GM21529 (cell line): ENCODE results near the gene CSF3.

Experiments
- ATAC-seq: cut with Tn5 transposase; IDR thresholded peaks from one replicate; pipeline ENCODE4 v1.9.1; 2021; ENCODE audit not compliant: unreplicated experiment

The CSF3 gene, protein sequence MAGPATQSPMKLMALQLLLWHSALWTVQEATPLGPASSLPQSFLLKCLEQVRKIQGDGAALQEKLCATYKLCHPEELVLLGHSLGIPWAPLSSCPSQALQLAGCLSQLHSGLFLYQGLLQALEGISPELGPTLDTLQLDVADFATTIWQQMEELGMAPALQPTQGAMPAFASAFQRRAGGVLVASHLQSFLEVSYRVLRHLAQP

DNA sequence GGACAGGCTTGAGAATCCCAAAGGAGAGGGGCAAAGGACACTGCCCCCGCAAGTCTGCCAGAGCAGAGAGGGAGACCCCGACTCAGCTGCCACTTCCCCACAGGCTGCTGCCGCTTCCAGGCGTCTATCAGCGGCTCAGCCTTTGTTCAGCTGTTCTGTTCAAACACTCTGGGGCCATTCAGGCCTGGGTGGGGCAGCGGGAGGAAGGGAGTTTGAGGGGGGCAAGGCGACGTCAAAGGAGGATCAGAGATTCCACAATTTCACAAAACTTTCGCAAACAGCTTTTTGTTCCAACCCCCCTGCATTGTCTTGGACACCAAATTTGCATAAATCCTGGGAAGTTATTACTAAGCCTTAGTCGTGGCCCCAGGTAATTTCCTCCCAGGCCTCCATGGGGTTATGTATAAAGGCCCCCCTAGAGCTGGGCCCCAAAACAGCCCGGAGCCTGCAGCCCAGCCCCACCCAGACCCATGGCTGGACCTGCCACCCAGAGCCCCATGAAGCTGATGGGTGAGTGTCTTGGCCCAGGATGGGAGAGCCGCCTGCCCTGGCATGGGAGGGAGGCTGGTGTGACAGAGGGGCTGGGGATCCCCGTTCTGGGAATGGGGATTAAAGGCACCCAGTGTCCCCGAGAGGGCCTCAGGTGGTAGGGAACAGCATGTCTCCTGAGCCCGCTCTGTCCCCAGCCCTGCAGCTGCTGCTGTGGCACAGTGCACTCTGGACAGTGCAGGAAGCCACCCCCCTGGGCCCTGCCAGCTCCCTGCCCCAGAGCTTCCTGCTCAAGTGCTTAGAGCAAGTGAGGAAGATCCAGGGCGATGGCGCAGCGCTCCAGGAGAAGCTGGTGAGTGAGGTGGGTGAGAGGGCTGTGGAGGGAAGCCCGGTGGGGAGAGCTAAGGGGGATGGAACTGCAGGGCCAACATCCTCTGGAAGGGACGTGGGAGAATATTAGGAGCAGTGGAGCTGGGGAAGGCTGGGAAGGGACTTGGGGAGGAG, at the start of gene CSF3:
Gene CSF3 (plus strand): TSS at position 436 of the 993 bp plus-strand sequence. CDS start 35 bp downstream, at position 471.
- no peak for ATAC-seq

DNA sequence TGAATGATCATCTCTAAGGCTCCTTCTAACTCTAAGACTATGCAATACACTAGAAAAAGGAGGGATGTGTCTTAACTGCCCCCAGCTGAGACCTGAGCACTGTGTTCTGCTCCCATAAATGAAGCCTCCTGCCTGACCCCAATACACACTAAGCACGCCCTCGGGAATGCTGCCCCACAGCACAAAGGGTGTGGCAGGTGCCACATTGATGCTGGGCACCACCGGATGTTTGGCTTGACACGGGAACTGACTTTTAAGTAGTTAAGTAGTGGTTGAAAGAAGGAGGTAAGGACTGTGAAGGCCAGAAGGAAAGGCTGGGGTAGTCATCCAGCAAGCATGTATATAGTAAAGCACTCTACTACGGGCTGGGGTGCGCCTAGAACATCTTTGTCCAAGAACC, 48.5 kb upstream of the CSF3 start:
- ATAC-seq, result no peak

DNA sequence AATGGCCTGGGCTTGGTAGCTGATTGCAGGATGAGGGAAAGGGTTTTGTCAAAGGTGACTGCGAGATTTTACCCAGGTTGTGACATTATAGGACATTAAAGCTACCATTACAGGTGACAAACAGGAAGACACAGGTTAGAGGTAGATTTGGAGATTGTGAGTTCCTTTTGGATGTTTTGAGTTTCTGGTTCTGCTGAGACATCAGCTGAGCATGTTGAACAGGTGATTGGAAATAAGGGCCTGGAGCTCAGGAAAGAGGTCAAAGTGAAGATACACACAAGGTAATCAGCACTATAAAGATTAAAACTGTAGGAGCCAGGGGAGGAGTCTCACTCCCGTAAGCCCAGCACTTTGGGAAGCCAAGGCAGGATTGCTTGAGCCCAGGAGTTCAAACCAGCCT, 46.5 kb upstream of the CSF3 start:
- ATAC-seq, result no peak

DNA sequence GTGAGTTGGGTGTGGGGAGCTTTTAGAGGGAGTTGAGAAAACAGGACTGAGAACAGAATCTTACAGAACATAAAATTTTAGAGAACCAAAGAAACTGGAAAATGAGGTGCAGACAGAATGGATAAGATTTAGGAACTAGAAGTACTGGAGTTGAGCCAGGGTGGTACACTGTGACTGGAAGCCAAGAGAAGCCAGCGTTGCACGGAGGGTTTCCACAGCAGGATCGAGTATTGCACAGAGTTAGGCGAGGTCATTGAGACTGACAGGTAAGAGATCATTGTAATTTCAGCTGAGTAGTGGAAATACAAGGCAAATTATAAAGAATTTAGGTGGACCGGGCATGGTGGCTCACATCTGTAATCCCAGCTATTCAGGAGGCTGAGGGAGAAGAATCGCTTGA, 45.9 kb upstream of the CSF3 start:
- no peak for ATAC-seq

DNA sequence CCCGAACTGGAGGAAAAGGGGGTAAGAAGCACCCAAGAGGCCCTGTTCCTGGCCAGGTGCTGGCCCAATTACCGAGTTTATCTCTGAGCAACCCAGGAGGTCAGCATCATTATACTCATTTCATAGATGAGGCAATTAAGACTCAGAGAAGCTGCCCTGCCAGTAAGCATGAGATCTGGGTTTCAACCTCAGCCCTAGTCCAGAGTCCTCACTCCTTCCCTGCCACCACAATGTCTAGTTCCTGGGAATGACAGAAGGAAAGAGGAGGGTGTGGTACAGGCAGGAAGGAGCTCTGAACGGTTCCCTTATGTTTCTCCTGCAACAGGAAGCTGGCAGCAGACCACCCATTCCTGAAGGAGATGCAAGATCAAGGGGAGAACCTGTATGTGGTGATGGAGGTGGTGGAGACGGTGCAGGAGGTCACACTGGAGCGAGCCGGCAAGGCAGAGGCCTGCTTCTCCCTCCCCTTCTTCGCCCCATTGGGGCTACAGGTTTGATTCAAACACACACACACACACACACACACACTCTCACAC, 45.0 kb upstream of the CSF3 start:
- no peak for ATAC-seq

DNA sequence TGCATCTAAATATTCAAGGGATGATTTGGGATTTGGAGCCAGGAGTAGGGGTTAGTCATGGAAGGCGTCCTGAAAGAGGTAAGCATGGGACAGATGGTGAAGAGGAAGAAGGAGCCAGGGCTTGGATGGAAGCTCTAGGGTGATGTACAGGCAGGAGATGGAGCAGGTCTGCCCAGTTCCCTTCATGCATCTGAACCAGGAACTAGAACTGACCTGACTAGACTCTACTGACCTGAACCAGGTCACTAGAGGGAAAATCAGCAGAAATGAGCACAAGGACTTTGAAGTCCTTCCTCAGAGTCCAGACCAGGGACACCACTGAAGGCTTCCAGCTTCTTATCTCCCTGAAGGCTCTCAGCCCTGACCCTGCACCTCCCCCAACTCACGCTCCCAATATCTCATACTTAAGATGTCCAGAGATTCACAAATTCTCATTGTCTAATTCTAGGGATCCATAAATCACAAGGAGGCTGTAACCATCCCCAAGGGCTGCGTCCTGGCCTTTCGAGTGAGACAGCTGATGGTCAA, 44.1 kb upstream of the CSF3 start:
- ATAC-seq, result no peak

DNA sequence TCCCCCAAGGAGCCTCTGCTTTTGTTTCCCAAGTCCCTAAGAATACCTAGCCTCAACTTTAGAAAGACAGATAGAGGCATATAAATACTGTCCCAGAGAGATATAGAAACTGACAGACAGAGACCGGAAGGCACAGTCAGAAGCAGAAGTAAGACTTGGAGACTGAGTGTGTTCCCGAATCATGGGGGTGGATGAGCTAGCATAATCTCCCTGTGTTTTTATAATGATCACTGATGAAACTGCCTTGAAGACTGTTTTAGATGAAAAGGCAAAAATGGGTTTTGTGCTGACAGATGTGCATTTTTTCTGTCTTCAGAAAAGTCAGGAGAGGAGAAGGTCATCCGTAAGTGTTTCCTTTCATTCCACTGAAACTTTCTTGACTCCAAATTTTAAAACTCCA, 43.0 kb upstream of the CSF3 start:
- ATAC-seq, result no peak

DNA sequence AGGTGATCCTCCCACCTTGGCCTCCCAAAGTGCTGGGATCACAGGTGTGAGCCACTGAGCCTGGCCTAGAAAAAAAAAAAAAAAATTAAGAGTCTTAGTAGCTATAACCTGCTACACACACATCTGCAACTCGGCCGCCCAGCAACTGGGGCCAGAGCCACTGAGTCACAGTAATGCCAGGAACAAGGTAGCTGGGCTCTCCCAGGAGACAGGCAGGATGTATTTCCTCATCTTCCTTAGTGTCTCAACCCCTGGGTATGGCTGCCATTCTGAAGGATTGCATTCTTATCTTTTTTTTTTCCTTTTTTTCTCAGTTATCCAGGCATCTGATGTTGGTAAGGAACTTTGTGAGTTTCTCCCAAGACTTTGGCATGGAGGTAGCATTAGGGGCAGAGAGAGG, 41.7 kb upstream of the CSF3 start:
- no peak for ATAC-seq

DNA sequence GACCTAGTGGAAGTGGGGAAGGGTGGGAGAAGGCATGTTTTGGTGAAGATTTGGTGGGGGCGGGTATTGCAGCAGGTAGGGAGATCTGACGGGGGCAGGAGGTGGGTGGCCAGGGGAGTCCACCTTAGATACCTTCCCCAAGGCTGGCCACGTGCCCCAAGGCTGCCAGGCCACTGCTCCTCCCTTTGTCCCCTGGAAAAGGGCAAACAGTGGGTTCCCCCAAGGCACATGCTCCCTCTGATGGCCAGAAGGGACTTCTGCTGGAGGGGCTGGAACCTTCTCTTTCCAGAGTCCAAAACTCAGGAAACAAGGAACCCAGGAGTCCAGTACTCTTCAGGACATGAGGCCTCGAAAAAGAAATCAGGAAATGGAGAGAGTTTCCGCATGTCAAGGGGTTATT, 40.8 kb upstream of the CSF3 start:
- no peak for ATAC-seq

DNA sequence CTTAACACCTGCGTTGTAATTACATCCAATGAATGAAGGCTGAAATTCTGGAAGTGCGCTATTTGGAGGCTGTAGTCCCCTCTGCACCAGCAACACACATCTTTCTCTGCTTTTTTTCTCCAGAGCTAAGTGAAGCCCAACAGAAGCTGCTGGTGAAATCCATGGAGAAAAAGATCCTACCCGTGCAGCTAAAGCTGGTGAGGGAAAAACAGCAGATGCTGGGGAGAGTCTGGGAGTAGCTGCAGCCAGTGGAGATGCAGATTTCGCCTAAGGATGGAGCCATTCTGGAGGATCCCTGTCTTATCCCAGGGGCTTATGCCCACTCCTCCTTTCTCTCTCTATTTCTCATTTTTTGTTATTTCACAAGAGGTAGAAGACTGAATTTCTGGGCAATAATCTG, 39.4 kb upstream of the CSF3 start:
- ATAC-seq, result no peak

DNA sequence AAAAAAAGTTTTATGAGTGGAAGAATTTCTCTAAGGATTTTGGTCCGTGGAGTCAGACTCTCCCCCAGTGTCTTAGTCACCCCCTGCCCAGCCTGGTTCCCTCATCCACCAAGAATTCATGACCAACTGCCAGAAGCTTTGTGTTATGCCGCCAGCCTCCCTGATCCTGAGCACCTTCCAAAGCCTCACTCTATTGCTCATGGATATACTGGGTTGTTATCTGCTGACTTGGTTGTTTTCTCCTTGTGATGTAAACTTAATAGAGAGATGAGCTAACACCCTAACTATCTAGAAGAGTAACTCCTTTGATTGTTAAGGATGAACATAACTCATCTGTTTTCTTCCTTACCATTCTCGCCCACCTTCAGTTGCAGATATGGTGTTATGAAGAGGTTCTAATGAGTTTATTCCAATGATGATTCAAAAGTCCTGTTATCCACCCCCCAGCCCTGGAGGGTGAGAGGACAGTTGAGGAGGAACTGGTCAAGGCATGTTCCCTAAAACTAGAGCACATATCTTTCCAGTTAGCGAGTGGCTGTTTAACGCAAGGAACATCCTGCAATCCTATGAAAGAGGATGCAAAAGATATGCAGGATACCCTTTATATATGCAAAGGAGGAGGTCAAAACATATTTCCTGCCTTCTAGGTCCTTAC, 36.1 kb upstream of the CSF3 start:
- no peak for ATAC-seq

DNA sequence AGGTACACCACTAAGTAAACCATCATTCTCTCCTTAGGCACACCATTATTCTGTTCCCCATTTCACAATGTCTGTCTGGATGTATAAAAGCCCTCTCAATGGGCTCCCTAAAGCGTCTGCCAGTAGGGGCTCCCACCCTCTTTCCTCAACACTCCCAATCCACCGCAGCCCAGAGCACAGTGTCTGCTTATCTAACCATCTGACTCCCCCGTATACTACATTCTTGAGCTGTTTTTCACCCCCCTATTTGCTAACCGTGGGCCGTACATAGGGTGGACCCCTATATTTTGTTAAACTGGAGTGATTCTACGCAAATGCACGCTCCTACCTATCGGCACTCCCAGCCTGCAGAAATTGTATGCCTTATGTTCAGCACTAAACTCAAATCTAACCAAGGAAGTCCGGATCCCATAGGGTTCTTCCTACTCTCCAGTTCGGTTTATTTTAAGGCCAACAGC, 35.3 kb upstream of the CSF3 start:
- peak; percentile 11 for ATAC-seq

DNA sequence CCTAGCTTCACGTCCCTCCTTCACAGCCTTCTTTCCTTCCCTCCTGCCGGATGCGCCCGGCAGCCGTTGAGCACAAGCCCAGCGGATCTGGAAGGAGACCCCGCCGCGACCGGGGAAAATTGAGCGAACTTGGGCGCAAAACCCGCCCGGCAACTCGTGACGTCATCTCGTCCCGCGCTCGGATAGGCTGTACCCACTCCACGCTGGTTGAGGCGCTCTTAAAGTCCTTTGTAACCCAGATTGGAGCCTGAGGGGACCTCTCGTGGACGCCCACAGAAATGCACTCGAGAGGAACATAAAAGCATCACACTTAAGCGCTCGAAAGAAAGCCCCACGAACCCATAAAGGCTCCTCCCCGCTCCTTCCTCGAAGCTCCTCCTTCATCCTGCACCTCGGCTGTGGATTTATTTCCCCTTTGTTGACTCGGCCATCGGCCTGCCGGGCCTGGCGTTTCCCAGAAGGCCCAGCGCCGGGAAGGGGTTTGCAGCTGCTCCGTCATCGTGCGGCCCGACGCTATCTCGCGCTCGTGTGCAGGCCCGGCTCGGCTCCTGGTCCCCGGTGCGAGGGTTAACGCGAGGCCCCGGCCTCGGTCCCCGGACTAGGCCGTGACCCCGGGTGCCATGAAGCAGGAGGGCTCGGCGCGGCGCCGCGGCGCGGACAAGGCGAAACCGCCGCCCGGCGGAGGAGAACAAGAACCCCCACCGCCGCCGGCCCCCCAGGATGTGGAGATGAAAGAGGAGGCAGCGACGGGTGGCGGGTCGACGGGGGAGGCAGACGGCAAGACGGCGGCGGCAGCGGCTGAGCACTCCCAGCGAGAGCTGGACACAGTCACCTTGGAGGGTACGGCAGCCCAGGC, 34.7 kb upstream of the CSF3 start, which contains the start of gene PSMD3:
Gene PSMD3 (plus strand): TSS at position 457 of the 856 bp plus-strand sequence. CDS start 164 bp downstream, at position 621.
- ATAC-seq, result peak; percentile 93

DNA sequence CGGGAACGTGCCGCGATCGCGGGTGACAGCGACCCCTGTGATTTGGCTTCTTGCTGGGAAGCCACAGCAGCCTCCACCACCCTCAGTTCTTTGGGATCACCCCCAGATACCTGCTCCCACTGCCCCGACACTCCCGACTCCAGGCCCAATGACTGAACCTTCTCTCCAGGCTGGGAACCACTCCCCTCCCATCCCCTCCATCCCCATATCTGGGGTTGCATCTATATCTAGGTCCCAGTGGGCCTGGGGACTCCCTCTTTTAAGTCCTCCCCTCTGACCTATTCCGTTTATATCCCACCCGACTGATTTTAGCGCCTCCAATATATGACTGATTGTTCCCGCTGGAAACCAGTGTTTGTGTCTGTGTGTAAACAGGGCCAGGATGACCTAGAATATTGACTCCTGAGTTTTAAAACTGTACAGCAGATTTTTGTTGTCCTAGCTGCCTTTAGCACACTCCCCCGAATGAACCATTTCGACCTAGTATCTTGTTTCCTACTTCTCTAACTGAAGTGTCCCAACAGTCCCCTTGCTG, 34.0 kb upstream of the CSF3 start:
- ATAC-seq, result no peak

DNA sequence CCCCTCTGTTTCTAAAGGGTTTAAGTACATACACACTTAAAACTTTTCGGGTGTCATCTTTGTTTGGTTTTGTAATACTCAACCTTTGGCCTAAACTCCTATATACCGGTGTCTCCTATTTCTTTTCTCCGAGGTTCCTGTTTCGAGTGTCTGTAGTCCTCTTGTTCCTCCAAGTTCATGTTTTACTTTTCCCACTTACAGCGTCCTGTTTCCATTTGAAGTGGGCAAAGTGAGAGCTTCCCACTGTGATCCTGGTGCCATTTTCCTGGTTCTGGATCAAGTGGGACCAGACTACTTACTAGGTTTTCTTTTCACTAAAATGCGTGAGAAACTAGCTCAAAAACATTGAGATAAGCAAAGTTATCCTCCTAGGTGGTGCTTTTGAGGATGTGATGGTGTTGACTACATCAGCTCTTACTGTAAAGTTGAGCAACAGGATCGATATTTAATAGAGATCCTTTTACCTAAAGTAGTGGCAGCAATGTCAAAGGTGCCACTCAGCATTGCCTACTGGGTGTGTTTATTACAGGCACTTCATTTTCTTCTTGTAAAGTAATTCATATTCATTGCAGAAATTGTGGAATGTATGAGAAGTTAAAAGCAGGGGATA, 33.4 kb upstream of the CSF3 start:
- no peak for ATAC-seq

DNA sequence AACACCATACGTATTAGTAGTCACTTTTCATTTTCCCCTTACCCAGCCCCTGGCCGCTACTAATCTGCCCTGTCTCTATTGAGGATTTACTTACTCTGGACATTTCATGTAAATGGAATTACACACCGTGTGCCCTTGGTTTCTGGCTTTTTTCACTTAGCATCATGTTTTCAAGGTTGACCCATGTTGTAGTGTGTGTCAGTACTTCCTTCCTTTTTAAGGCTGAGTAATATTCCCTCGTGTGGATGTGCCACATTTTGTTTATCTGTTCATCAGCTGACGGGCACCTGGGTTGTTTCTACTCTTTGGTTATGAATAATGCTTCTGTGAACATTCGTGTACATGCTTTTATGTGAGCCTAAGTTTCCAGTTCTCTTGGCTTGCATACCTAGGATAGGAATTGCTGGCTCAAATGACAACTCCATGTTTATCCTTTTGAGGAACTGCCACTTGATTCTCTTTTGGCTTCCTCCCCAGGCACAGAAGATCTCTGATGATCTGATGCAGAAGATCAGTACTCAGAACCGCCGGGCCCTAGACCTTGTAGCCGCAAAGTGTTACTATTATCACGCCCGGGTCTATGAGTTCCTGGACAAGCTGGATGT, 26.9 kb upstream of the CSF3 start:
- ATAC-seq, result no peak

DNA sequence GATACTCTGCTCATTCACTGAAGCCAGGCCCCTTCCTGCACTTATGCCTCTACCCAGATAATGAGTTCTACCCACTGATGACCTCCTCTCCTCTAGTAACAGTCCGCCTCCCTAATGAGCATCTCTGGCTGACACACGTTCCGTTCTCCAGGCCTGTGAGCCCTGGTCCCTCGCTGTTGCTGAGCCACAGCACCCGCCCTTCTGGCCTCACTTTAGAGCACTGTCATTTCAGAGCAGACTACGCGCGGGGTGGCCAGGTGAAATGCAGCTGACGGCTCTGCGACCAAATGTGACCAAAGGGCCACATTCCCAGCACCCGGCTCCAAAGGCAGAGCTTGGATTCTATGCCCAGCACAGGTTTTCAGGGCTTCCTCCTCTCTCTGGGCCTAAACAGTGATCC, 20.8 kb upstream of the CSF3 start:
- no peak for ATAC-seq

DNA sequence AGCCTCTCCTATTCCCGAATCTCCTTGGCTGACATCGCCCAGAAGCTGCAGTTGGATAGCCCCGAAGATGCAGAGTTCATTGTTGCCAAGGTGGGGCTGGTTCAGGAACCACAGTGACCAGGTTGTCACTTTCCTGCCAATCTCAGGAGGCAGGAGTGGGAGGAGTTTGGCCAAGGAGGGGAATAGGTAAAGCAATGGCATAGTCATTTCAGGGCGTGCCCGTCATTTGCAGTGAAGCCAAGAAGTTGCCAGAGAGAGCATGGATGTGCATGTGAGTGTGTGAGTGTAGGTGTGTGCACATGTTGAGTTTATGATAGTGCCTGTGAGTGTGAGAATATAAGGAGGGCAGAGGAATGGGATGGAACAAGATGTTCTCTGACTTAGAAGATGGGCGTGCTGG, 19.8 kb upstream of the CSF3 start:
- ATAC-seq, result no peak

DNA sequence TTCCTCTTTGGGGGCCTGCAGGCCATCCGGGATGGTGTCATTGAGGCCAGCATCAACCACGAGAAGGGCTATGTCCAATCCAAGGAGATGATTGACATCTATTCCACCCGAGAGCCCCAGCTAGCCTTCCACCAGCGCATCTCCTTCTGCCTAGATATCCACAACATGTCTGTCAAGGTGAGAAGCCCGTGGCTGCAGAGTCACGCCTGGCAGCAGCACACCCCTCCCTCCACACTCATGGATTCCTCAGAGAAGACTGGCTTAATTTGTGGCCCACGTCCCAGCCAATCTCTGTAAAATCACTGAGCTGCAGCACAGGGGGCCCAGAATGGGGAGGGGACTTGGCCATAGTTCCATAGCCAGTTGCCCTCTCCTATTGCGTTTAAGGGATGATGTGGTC, 19.1 kb upstream of the CSF3 start:
- no peak for ATAC-seq
